OCI-LY1 (cell line): ENCODE data around the gene MLXIP.
"Not testable (repeated sequence)": the region's sequence is repeated elsewhere in the genome, so short reads cannot be mapped to it uniquely, and the experiment has no call there.

Experiments
- H2AFZ ChIP-seq: fragments of 200-600 bp; sonication (generic), shearing (Covaris generic); 2 replicates; pipeline ENCODE4 v1.6.0; 2014; ENCODE audit warnings: antibody characterized with exemption, mild to moderate bottlenecking, low read length
- H3F3A ChIP-seq: fragments of 200-600 bp; sonication (generic), shearing (Covaris generic); 2 replicates; pipeline ENCODE4 v1.6.0; 2014; ENCODE audit warnings: mild to moderate bottlenecking, antibody characterized with exemption, low read length, moderate library complexity; ENCODE audit not compliant: insufficient read depth
- H3K27ac ChIP-seq: fragments of 200-600 bp; sonication (generic); 2 replicates; pipeline ENCODE4 v1.5.1; 2014; ENCODE audit warnings: low read length, mixed run types, mild to moderate bottlenecking, low read depth; ENCODE audit not compliant: poor library complexity, severe bottlenecking
- H3K27me3 ChIP-seq: fragments of 200-600 bp; sonication (generic); 2 replicates; pipeline ENCODE4 v1.6.0; 2014; ENCODE audit warnings: antibody characterized with exemption, mild to moderate bottlenecking, low read length, moderate library complexity; ENCODE audit not compliant: insufficient read depth
- H3K36me3 ChIP-seq: fragments of 200-600 bp; sonication (generic); 2 replicates; pipeline ENCODE4 v1.6.1; 2014; ENCODE audit warnings: mild to moderate bottlenecking, antibody characterized with exemption, low read length, moderate library complexity, mixed read lengths; ENCODE audit not compliant: insufficient read depth
- H3K4me1 ChIP-seq: fragments of 200-600 bp; sonication (generic); 2 replicates; pipeline ENCODE4 v1.5.1; 2014; ENCODE audit warnings: mild to moderate bottlenecking, low read length, moderate library complexity; ENCODE audit not compliant: insufficient read depth, severe bottlenecking
- H3K4me2 ChIP-seq: fragments of 200-600 bp; sonication (generic), shearing (Covaris generic); 2 replicates; pipeline ENCODE4 v1.6.1; 2014; ENCODE audit warnings: low read length
- H3K4me3 ChIP-seq: fragments of 200-600 bp; sonication (generic); 2 replicates; pipeline ENCODE4 v1.5.1; 2014; ENCODE audit warnings: low read length, low read depth, mild to moderate bottlenecking, mixed read lengths; ENCODE audit not compliant: poor library complexity, severe bottlenecking
- H3K79me2 ChIP-seq: fragments of 200-600 bp; shearing (Covaris generic); 2 replicates; pipeline ENCODE4 v1.6.1; 2016; ENCODE audit warnings: mixed run types, low read length, mixed read lengths; ENCODE audit not compliant: insufficient read depth
- H3K9ac ChIP-seq: fragments of 200-600 bp; sonication (generic), shearing (Covaris generic); 2 replicates; pipeline ENCODE4 v1.6.1; 2014; ENCODE audit warnings: mild to moderate bottlenecking, low read length, mixed read lengths
- H3K9me2 ChIP-seq: fragments of 200-600 bp; sonication (generic), shearing (Covaris generic); 2 replicates; pipeline ENCODE4 v1.6.1; 2014; ENCODE audit warnings: low read depth, mild to moderate bottlenecking, low read length, mixed read lengths
- H3K9me3 ChIP-seq: fragments of 200-600 bp; shearing (Covaris generic); 2 replicates; pipeline ENCODE4 v1.6.1; 2014; ENCODE audit warnings: low read length, mixed read lengths
- H4K20me1 ChIP-seq: fragments of 200-600 bp; sonication (generic), shearing (Covaris generic); 2 replicates; pipeline ENCODE4 v1.6.0; 2016; ENCODE audit warnings: mild to moderate bottlenecking, low read length; ENCODE audit not compliant: insufficient read depth
- EZH2 ChIP-seq: fragments of 200-600 bp; sonication (generic), shearing (Covaris generic); IDR thresholded peaks from 2 replicates; pipeline ENCODE4 v1.8.0; 2017; ENCODE audit warnings: borderline replicate concordance, mixed run types, mild to moderate bottlenecking, antibody characterized with exemption, low read length, moderate library complexity, mixed read lengths
- TF ChIP-seq, protein P1 (sequence below): fragments of 200-600 bp; sonication (generic), shearing (Covaris generic); IDR thresholded peaks from 2 replicates; pipeline ENCODE4 v1.5.1; 2017; ENCODE audit warnings: mild to moderate bottlenecking, antibody characterized with exemption, low read length, moderate library complexity, mixed read lengths

The MLXIP gene

DNA sequence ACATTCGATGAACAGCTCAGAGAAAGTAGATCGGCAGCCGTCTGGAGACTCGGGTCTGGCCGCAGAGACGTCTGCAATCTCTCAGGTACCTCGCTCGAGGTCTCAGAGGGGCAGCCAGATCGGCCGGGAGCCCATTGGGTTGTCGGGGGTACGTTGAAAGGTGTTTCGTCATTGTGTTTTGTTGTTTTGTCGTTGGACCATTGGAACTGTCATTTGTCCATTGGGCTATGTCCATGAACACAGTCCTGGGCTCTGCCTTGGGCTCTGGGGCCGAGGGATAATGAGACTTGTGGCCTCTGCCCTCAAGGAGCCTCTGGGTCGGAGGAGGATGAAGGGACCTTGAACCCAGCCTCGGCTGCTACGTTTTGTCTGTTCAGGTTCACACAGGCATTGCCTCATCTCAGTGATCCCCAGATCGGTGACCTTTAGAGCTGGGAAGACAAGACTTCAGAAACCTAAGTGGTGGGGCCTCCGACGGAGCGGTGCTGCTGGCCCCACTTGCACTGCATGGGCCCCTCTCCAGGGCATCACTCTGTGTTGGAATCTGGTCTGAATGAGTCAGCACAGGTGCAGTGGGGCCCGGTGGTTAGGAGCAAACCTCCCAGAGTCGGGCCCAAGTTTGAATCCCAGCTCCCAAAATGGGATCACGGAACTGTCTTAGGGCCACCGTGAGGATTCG, 23.6 kb upstream of the MLXIP start:
- H2AFZ ChIP-seq: no peak overlapping the region
- H3K9me2 ChIP-seq: no peaks in the 10 kb centered on the region
- H3K27me3 ChIP-seq: no peaks in the 10 kb centered on the region
- no peaks in the 10 kb centered on the region for H3K79me2 ChIP-seq
- H3K9ac ChIP-seq: no peak overlapping the region
- peaks cover 4% of the 10 kb centered on the region; the same call in 1 of the 2 replicates for H3F3A ChIP-seq
- TF ChIP-seq EZH2: no peak
- TF ChIP-seq, protein P1, sequence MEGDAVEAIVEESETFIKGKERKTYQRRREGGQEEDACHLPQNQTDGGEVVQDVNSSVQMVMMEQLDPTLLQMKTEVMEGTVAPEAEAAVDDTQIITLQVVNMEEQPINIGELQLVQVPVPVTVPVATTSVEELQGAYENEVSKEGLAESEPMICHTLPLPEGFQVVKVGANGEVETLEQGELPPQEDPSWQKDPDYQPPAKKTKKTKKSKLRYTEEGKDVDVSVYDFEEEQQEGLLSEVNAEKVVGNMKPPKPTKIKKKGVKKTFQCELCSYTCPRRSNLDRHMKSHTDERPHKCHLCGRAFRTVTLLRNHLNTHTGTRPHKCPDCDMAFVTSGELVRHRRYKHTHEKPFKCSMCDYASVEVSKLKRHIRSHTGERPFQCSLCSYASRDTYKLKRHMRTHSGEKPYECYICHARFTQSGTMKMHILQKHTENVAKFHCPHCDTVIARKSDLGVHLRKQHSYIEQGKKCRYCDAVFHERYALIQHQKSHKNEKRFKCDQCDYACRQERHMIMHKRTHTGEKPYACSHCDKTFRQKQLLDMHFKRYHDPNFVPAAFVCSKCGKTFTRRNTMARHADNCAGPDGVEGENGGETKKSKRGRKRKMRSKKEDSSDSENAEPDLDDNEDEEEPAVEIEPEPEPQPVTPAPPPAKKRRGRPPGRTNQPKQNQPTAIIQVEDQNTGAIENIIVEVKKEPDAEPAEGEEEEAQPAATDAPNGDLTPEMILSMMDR: no peak
- no peak overlapping the region for H3K4me3 ChIP-seq
- H3K27ac ChIP-seq: no peak overlapping the region
- H4K20me1 ChIP-seq: no peaks in the 10 kb centered on the region
- H3K4me2 ChIP-seq: no peak overlapping the region
- H3K4me1 ChIP-seq: peaks cover 7% of the 10 kb centered on the region
- H3K36me3 ChIP-seq: peaks cover 75% of the 10 kb centered on the region
- H3K9me3 ChIP-seq: no peaks in the 10 kb centered on the region

DNA sequence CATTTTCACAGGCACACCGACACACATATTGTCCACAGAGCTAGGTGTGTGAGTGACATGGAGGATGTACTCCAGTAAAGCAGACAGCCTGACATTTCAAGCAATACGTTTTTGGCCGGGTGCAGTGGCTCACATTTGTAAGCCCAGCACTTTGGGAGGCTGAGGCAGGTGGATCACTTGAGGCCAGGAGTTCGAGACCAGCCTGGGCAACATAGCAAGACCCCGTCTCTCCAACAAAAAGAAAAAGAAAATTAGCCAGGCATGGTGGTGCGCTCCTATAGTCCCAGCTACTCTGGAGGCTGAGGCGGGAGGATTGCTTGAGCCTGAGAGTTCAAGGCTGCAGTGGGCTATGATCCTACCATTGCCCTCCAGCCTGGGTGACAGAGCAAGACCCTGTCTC, 22.1 kb upstream of the MLXIP start:
- H2AFZ ChIP-seq, H4K20me1 ChIP-seq, H3K9me2 ChIP-seq, H3K4me2 ChIP-seq, H3K4me1 ChIP-seq, H3K27ac ChIP-seq, H3K4me3 ChIP-seq, H3K9ac ChIP-seq, H3K79me2 ChIP-seq, H3K27me3 ChIP-seq, H3K9me3 ChIP-seq: not testable (repeated sequence)
- peaks cover 10% of the 10 kb centered on the region; the same call in 1 of the 2 replicates for H3F3A ChIP-seq
- peaks cover 73% of the 10 kb centered on the region for H3K36me3 ChIP-seq

DNA sequence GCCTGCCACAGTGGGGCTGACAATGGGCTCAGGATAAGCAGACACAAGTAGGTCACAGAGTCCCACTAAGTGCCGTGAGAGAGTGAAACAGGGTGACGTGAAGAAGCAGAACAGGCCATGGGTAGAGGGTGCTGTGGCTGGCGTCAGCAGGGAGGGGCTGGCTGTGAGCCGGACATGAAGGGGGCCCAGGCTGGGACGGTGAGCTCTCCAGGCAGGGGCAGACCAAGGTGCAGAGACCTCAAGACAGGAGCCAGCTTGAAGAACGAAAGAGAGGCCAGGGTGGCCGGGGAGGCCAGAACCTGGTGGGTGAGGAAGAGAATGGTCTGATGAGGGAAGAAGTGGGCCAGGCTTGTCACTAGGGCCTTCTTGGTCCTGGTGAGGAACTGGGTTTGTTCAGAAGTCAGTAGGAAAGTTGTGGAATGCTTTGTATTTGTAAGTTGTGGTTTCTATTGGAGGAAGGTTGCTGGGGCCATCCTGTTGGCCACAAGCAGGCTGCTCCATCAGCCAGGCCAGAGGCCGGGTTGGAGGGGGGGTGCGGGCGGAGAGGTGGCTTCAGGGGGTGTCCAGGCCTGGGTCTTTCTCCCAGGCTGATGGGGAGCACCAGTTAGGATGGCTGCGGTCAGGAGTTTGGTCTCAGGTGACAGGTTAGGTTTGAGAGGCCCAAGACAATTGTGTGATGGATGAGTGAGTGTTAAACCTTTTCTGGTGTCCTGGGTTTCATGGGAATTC, 21.4 kb upstream of the MLXIP start:
- H3K36me3 ChIP-seq: peaks cover 75% of the 10 kb centered on the region
- no peaks in the 10 kb centered on the region for H4K20me1 ChIP-seq

More for the DNA sequence above, 21.4 kb upstream of the MLXIP start:
- Histone ChIP-seq H3K4me2 (no peak overlapping the region), H3K9ac (no peak overlapping the region), H3K4me3 (no peak overlapping the region), H3K9me3 (no peaks in the 10 kb centered on the region), H2AFZ (no peak overlapping the region), H3K27ac (no peak overlapping the region), H3K79me2 (no peaks in the 10 kb centered on the region), H3K9me2 (no peaks in the 10 kb centered on the region), H3K27me3 (no peaks in the 10 kb centered on the region), H3F3A (peaks cover 9% of the 10 kb centered on the region; the same call in 1 of the 2 replicates), H3K4me1 (no peaks in the 10 kb centered on the region)
- no peak for TF ChIP-seq EZH2
- TF ChIP-seq, protein P1: no peak
